ENCODE results near the gene MRS2.

GRCh38 chr6:24455061-24455460 lies 52.3 kb downstream of the MRS2 start:
- TF ChIP-seq CTCF (conservative IDR thresholded peaks at IDR 0.05; ENCODE audit: low read depth, low read length), result no peak
- TF ChIP-seq EZH2 (IDR thresholded peaks at IDR 0.05; ENCODE audit: low read length, unreplicated experiment), result no peak
